Measurements from ENCODE around the gene ZBTB49.

ZBTB49 gene

DNA sequence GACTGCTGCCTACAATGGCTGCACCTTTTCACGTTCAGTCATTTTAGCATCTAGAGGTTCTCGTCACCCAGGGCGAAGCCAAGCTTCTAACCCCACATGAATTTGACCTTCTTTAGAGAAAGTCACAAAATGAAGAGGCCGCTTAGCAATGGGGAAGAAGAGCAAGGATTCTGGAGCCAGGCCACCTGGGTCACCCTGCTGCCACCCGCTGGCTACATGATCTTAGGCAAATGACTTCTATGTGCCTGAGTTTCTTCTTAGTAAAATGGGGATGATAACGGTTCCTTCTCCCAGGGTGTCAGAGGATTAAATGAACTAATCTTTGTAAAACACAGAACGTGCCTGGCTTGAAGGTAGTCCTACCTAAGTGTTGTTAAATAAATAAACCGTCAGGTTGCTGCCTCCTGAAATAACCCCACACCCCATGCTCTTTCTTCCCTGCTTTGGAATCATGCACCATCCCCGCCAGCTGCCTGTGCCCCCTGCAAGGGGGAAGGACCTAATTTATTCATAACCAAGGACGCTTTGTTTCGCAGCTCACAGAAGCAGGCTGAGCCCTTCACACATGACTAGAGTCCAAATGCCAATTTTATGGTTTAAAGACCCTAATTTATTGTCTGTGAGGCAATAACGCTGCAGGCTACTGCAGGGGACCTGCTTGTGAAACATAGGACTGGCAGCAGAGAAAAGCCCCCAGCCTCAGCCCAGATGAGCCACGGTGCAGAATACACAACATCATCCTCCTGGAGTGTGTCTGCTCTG is 68.2 kb downstream of the ZBTB49 start:
- no peak for DNase-seq (ENCODE audit: low read depth, low spot score)

DNA sequence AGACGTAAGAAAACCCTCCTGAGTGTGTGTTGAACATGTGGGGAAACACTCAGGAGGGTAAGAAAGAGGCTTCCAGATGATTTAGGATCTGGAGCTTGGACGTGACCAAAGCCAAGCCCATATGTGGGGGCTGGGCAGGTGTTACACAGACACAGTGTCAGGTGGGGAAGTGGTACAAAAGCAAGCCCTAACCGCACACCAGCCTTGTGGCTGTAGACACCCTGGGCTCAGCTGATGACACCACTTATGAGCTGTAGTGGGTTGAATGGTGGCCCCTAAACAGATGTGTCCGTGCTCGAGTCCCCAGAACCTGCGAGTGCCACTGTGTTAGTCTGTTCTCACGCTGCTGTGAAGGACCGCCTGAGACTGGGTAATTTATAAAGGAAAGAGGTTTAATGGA is 71.8 kb downstream of the ZBTB49 start:
- no peak for DNase-seq (ENCODE audit: low read depth, low spot score)

DNA sequence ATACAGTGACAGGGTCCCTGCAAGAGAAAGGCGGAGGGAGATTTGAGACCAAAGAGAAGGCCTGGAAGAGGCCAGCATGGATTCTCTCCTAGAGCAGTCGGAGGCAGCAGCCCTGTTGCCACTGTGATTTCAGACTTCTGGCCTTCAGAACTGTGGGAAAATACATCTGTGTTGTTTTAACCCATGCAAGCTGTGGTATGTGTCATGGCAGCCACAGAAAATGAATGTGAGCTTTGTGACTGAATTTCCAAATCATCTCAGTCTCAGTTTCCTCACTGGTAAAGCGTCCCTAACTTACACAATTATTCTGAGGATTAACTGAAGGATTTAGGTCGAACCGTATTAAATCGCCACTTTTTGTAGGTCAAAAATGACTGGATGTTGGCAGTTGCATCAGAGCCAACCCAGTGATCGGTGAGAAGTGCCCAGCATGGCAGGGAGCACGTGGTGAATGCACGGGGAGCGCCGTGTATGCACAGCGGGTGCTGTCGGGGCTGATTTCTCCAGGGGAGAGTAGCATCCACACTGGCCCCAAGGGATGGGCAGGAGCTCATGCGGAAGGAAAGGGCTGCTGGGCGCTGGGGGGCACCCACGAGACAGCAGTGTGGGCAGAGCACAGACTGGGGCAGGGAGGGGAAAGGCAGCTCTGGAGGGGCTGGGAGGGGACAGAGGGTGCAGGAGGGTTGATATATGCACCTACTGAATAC is 73.1 kb downstream of the ZBTB49 start:
- DNase-seq (ENCODE audit: low read depth, low spot score) = no peak

DNA sequence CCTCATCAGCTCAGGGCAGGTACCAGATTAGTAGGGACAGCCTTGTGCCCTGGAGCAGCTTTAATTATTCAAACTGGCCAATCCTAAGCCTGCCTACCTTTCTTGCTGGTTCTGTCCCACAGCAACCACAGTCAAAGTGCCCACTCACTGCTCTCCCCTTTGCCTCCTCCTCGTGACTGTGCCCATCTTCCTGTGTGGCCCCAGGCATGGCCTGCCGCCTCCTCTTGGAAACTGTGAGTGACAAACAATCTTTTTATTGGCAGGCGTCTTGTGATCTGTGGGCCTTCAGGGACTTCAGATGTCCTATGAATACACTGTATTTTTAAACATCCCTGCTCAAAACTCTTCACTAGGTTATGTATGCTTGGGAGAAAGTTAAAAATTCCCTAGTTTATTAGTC is 74.0 kb downstream of the ZBTB49 start:
- DNase-seq (ENCODE audit: low read depth, low spot score) = no peak

DNA sequence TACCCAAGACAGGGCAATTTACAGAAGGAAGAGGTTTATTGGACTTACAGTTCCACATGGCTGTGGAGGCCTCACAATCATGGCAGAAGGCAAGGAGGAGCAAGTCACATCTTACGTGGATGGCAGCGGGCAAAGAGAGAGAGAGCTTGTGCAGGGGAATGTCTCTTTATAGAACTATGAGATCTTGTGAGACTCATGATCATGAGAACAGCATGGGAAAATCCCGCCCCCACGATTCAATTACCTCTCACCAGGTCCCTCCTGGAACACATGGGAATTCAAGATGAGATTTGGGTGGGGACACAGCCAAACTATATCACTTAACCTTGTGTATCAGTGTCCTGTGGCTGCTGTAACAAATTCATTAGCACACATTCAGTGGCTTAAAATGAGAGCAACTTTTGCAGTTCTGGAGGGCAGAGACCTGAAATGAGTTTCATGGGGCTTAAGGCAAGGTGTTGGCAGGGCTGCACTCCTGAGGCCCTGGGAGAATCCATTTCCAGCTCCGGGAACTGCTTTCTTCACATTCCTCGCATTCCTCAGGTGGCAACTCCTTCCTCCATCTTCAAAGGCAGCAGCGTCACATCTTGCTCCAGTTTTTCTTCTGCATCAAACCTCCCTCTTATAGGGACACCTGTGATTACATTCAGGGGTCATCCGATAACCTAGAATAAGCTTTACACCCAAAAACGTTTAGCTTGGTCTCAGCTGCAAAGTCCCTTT is 74.6 kb downstream of the ZBTB49 start:
- no peak for DNase-seq (ENCODE audit: low read depth, low spot score)

DNA sequence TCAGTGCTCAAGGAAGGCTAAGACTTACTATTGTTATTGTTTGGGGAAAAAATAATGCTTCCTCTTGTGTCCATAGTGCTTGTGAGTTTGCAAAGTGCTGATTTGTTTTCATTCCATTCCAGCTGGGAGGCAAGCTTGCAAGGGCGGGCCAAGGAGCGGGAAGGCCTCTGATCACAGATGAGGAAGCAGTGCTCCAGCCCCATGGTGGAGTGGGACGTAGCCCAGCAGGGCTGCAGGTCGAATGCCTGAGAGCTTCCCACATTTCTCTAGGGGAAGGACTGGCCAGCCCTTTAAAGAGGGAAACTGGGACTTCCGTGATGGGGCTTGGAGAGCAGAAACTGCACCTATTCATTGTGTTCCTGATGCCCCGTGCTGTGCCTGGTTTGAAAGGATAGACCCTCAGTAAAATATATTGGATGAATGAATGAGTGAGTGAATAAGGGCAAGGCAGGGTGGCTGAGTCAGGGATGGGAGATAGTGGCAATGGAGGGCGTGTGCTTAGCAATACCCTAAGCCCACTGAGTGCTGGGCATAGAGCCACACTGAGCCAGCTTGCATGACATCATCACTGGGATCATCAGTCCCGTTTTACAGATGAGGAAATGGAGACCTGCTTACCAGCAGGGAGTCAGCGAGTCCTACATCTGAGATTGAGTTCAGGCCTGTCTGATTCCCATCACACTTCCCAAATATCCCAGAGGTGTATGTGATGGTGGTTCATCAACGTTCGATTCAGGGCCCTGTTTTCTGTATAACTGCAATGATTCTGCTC is 78.9 kb downstream of the ZBTB49 start:
- DNase-seq (ENCODE audit: low read depth, low spot score) = no peak
